GM18498 (cell line): ENCODE results near the gene OR1Q1.
"Not testable (repeated sequence)": the region's sequence is repeated elsewhere in the genome, so short reads cannot be mapped to it uniquely, and the experiment has no call there.

Source experiments
- ATAC-seq: cut with Tn5 transposase; IDR thresholded peaks from one replicate; pipeline ENCODE4 v1.9.1; 2021; ENCODE audit warnings: mild to moderate bottlenecking, moderate library complexity; ENCODE audit not compliant: unreplicated experiment

Gene OR1Q1

GRCh38 chr9:122614362-122614761, at the start of gene OR1Q1:
Gene OR1Q1 (plus strand): TSS chr9:122614738. CDS start chr9:122614738, 0 bp downstream.
- ATAC-seq, result no peak

DNA sequence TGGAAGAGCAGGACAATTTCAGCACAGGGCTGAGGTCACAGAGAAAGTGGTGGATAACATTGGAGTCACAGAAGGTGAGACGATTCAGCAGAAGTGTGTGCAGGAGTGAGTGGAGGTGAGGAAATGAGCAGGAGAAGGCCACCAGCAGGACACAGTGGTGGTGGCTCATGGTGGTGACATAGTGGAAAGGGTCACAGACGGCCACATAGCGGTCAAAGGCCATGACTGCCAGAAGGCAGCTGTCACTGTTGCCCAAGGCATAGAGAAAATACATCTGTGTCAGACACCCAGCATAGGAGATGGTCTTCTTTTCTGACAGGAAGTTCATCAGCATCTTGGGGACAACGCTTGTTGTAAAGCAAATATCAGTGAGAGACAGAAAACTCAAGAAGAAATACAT, 46.6 kb upstream of the OR1Q1 start:
- no peak for ATAC-seq

DNA sequence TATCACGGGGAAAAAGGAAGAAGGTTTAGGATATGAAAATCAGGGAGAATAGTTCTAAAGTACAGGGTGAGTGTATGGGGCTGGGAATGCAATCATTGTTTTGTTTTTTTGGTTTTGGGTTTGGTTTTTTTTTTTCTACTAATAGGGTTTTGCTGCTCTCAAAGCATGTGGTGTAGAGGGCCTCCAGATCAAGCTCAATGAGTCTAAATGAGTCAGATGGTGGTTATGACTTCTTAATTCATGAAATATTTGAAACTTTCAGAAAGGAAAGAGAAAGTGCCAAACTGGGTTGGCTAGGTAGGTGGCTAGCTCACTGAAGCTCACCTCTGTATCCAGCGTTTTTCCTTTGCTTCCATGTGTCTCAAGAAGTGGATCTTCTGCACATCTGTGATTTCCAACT, 42.1 kb upstream of the OR1Q1 start:
- no peak for ATAC-seq

DNA sequence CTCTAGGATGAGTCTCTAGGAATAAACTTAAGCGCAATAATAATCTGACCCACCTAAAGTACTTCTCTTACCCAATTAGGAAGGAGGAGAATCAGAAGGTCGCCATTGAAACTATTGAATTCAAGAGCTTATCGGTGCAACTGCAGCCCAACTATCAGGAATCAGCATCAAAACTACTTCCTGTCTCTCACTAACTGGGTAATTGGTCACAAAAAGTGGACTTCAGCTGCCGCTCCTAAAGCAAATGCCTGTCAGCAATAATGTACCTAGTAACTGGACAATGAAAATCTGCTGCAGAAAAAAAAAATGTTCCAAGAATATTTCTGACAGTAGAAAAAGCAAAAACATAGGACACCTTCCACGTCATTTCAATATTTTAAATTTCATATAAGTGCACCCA, 34.7 kb upstream of the OR1Q1 start:
- no peak for ATAC-seq

- ATAC-seq, result no peak
Measured at GRCh38 chr9:122580360-122580759, 34.2 kb upstream of the OR1Q1 start.

- not testable (repeated sequence) for ATAC-seq
Measured at GRCh38 chr9:122583284-122583683, 31.3 kb upstream of the OR1Q1 start, which contains the start of gene OR1L8. Gene OR1L8 (minus strand): TSS chr9:122583384. CDS start chr9:122568477, 14,907 bp downstream.

GRCh38 chr9:122605691-122606090, 8.8 kb upstream of the OR1Q1 start:
- ATAC-seq, result no peak

DNA sequence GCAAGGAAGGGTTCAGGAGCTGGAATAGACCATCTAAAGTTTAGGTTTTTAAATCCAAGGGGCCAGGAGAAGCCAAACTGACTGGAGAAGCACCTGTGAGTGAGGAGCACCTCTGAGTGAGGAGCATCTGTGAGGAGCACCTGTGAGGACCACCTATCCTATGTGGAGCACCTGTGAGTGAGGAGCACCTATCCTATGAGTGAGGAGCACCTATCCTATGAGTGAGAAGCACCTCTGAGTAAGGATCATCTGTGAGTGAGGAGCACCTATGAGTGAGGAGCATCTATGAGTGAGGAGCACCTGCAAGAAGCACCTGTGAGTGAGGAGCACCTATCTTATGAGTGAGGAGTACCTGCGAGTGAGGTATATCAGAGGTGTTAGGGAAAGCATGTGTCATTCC, 8.0 kb upstream of the OR1Q1 start:
- ATAC-seq, result no peak

GRCh38 chr9:122609804-122610203, 4.7 kb upstream of the OR1Q1 start:
- no peak for ATAC-seq

DNA sequence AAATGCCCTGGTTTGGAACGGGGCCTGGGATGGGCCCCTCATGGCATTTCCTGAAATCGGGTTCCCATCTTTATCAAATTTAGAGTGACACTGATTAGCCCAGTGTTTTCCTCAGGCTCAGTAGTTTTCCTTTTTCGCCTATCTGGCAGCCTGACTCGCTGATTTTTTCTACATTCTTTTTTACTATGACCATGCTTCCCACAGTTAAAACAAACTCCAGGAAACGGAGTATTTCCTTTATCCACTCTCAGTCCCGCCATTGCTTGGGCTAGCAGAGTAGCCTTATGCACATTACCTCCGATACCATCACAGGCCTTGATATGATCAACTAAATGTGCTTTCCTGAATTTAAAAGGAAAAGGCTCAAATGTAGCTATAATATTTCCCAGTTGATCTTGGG, 5.5 kb downstream of the OR1Q1 start:
- ATAC-seq, result no peak

DNA sequence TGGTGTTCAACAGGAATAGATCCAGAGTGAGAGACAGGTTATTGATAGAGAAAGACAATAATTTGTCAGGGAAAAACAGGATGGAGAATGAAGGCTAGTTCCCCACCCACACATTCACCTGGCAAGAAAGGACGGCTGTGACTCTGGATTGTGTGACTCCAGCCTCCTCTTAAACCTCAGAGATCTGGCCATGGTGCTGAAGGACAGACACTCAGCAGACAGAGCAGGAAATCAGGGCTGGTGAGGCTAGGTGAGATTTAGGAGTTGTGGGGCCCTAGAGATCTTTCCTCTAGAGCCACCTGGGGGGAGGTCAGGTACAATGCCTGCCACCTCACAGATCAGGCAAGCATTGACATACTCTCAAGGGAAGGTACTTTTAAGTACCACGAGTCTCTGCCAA, 27.7 kb downstream of the OR1Q1 start:
- ATAC-seq, result no peak

- ATAC-seq, result no peak
Measured at GRCh38 chr9:122656378-122656777, 41.8 kb downstream of the OR1Q1 start.

DNA sequence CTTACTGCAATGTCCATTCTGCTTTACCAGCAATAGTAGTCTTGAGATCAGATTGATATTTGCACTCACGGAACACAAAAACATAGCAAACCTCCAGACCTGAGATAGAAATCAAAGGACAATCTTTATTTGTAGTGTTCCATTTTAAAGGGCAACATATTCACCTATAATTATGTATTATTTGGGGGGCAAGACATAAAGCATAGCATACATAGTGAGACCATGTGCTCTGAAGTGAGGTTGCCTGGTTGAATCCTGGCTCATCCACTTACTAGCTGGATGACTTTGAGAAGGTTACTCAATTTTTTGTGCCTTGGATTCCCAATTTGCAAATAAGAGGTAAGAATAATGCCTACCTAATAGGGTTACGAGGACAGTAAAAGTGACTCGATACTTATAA, 43.0 kb downstream of the OR1Q1 start, which contains the start of gene OR1B1:
Gene OR1B1, minus strand, starts transcription at position 101 of the 400 bp plus-strand sequence.
- no peak for ATAC-seq

- no peak for ATAC-seq
Measured at GRCh38 chr9:122661416-122661815, 46.9 kb downstream of the OR1Q1 start, which contains the start of gene OR1L1. Gene OR1L1 (plus strand): TSS chr9:122661716. CDS start chr9:122661716, 0 bp downstream.
